BLaER1 (cell line): Measurements from ENCODE around the gene KIAA0232.
A peak's percentile ranks its signal among the peaks of the same experiment; 100 is the strongest.
"Not testable (repeated sequence)": the region's sequence is repeated elsewhere in the genome, so short reads cannot be mapped to it uniquely, and the experiment has no call there.

ENCODE experiments used
- H3K27ac ChIP-seq: shearing (Covaris generic); formaldehyde crosslinking; 2 replicates; pipeline ENCODE4 v1.8.1; 2022
- H3K27me3 ChIP-seq: shearing (Covaris generic); formaldehyde crosslinking; 2 replicates; pipeline ENCODE4 v1.8.1; 2022
- H3K36me3 ChIP-seq: shearing (Covaris generic); formaldehyde crosslinking; 2 replicates; pipeline ENCODE4 v1.8.1; 2022
- H3K4me1 ChIP-seq: shearing (Covaris generic); formaldehyde crosslinking; 2 replicates; pipeline ENCODE4 v1.8.1; 2022
- H3K4me2 ChIP-seq: shearing (Covaris generic); formaldehyde crosslinking; 2 replicates; pipeline ENCODE4 v1.8.1; 2022
- H3K4me3 ChIP-seq: shearing (Covaris generic); formaldehyde crosslinking; 2 replicates; pipeline ENCODE4 v1.8.1; 2022
- H3K9ac ChIP-seq: shearing (Covaris generic); formaldehyde crosslinking; 2 replicates; pipeline ENCODE4 v1.8.1; 2022
- H3K9me3 ChIP-seq: shearing (Covaris generic); formaldehyde crosslinking; 2 replicates; pipeline ENCODE4 v1.8.1; 2022
- H4K20me1 ChIP-seq: shearing (Covaris generic); formaldehyde crosslinking; 2 replicates; pipeline ENCODE4 v1.8.1; 2022
- Cebpa-rat ChIP-seq: shearing (Covaris generic); IDR thresholded peaks from 2 replicates; pipeline ENCODE4 v1.8.1; 2022

The KIAA0232 gene

GRCh38 chr4:6885953-6886557, 103.5 kb downstream of the KIAA0232 start:
- H3K27me3 ChIP-seq: no peaks in the 10 kb centered on the region
- no peaks in the 10 kb centered on the region for H4K20me1 ChIP-seq
- no peak overlapping the region for H3K4me3 ChIP-seq
- TF ChIP-seq Cebpa-rat: no peak
- H3K36me3 ChIP-seq: peaks cover 47% of the 10 kb centered on the region
- H3K4me2 ChIP-seq: peak overlapping the region; percentile 73
- H3K9me3 ChIP-seq: peaks cover 31% of the 10 kb centered on the region
- H3K9ac ChIP-seq: no peak overlapping the region; the same call in 1 of the 2 replicates
- peaks cover 71% of the 10 kb centered on the region for H3K4me1 ChIP-seq
- H3K27ac ChIP-seq: peak overlapping the region; percentile 64

GRCh38 chr4:6886886-6887285, 104.4 kb downstream of the KIAA0232 start:
- peaks cover 38% of the 10 kb centered on the region for H3K36me3 ChIP-seq
- H3K9me3 ChIP-seq: peaks cover 31% of the 10 kb centered on the region
- H3K4me3 ChIP-seq: no peak overlapping the region
- no peak overlapping the region for H3K27ac ChIP-seq
- no peak for TF ChIP-seq Cebpa-rat
- H4K20me1 ChIP-seq: no peaks in the 10 kb centered on the region
- peak overlapping the region; percentile 73 for H3K4me2 ChIP-seq
- no peaks in the 10 kb centered on the region for H3K27me3 ChIP-seq
- H3K4me1 ChIP-seq: peaks cover 79% of the 10 kb centered on the region
- no peak overlapping the region for H3K9ac ChIP-seq

GRCh38 chr4:6887591-6888371, 105.3 kb downstream of the KIAA0232 start:
- no peaks in the 10 kb centered on the region for H4K20me1 ChIP-seq
- peak overlapping the region; percentile 73 for H3K4me2 ChIP-seq
- H3K27ac ChIP-seq: peak overlapping the region; percentile 86
- peaks cover 31% of the 10 kb centered on the region for H3K9me3 ChIP-seq
- H3K9ac ChIP-seq: no peak overlapping the region
- no peak overlapping the region for H3K4me3 ChIP-seq
- peaks cover 88% of the 10 kb centered on the region for H3K4me1 ChIP-seq
- H3K36me3 ChIP-seq: peaks cover 30% of the 10 kb centered on the region
- TF ChIP-seq Cebpa-rat: no peak
- H3K27me3 ChIP-seq: no peaks in the 10 kb centered on the region

- peaks cover 31% of the 10 kb centered on the region for H3K9me3 ChIP-seq
- peaks cover 96% of the 10 kb centered on the region for H3K4me1 ChIP-seq
- peak overlapping the region; percentile 34; the same call in 1 of the 2 replicates for H3K4me3 ChIP-seq
- no peak overlapping the region for H3K9ac ChIP-seq
- peaks cover 22% of the 10 kb centered on the region; the same call in 1 of the 2 replicates for H3K36me3 ChIP-seq
- no peaks in the 10 kb centered on the region for H4K20me1 ChIP-seq
- peak overlapping the region; percentile 73 for H3K4me2 ChIP-seq
- peak overlapping the region; percentile 86 for H3K27ac ChIP-seq
- H3K27me3 ChIP-seq: no peaks in the 10 kb centered on the region
- no peak for TF ChIP-seq Cebpa-rat
Observed at GRCh38 chr4:6888506-6889071, 106.1 kb downstream of the KIAA0232 start.

- Histone ChIP-seq H3K9ac (no peak overlapping the region), H4K20me1 (no peaks in the 10 kb centered on the region), H3K27ac (peak overlapping the region; percentile 86), H3K36me3 (peaks cover 19% of the 10 kb centered on the region; the same call in 1 of the 2 replicates), H3K4me3 (peak overlapping the region; percentile 34; the same call in 1 of the 2 replicates), H3K4me1 (peaks cover 100% of the 10 kb centered on the region), H3K27me3 (no peaks in the 10 kb centered on the region), H3K9me3 (peaks cover 31% of the 10 kb centered on the region), H3K4me2 (no peak overlapping the region)
- no peak for TF ChIP-seq Cebpa-rat
Observed at GRCh38 chr4:6889101-6889735, 106.7 kb downstream of the KIAA0232 start.

GRCh38 chr4:6889736-6890324, 107.3 kb downstream of the KIAA0232 start:
- TF ChIP-seq Cebpa-rat: no peak
- peaks cover 100% of the 10 kb centered on the region for H3K4me1 ChIP-seq

GRCh38 chr4:6890358-6890757, 107.8 kb downstream of the KIAA0232 start:
- Histone ChIP-seq H3K4me2 (peak overlapping the region; percentile 97), H3K36me3 (peaks cover 16% of the 10 kb centered on the region; the same call in 1 of the 2 replicates), H3K27me3 (no peaks in the 10 kb centered on the region), H4K20me1 (no peaks in the 10 kb centered on the region), H3K9me3 (peaks cover 31% of the 10 kb centered on the region), H3K4me3 (peak overlapping the region; percentile 34; the same call in 1 of the 2 replicates), H3K9ac (no peak overlapping the region), H3K4me1 (peaks cover 100% of the 10 kb centered on the region), H3K27ac (peak overlapping the region; percentile 86)
- no peak for TF ChIP-seq Cebpa-rat

More at GRCh38 chr4:6889736-6890324, 107.3 kb downstream of the KIAA0232 start:
- peak overlapping the region; percentile 34; the same call in 1 of the 2 replicates for H3K4me3 ChIP-seq
- H4K20me1 ChIP-seq: no peaks in the 10 kb centered on the region
- H3K4me2 ChIP-seq: peak overlapping the region; percentile 3; the same call in 1 of the 2 replicates
- H3K9ac ChIP-seq: no peak overlapping the region
- H3K27me3 ChIP-seq: no peaks in the 10 kb centered on the region
- peaks cover 31% of the 10 kb centered on the region for H3K9me3 ChIP-seq
- peaks cover 16% of the 10 kb centered on the region; the same call in 1 of the 2 replicates for H3K36me3 ChIP-seq
- H3K27ac ChIP-seq: peak overlapping the region; percentile 86

- peak overlapping the region; percentile 97 for H3K4me2 ChIP-seq
- peaks cover 100% of the 10 kb centered on the region for H3K4me1 ChIP-seq
- H3K4me3 ChIP-seq: 0 out of 2 replicates have a peak overlapping the region, but pooled peaks have one; percentile 55
- peaks cover 31% of the 10 kb centered on the region for H3K9me3 ChIP-seq
- peak overlapping the region; percentile 55; the same call in 1 of the 2 replicates for H3K9ac ChIP-seq
- not testable (repeated sequence) for H4K20me1 ChIP-seq, H3K27me3 ChIP-seq
- H3K27ac ChIP-seq: peak overlapping the region; percentile 86
- peaks cover 16% of the 10 kb centered on the region; the same call in 1 of the 2 replicates for H3K36me3 ChIP-seq
Observed at GRCh38 chr4:6890971-6891370, 108.4 kb downstream of the KIAA0232 start.
